Embryonic facial prominence (tissue), 1 donor: ENCODE results near the gene ACBD7.
A peak's percentile ranks its signal among the peaks of the same experiment; 100 is the strongest.

Experiments
- DNase-seq: peaks from one replicate; pipeline ENCODE4 v3.0.0-alpha.2; 2016; ENCODE audit errors: extremely low spot score

ACBD7 gene

GRCh38 chr10:15088428-15089261 lies at the start of gene ACBD7:
Gene ACBD7 (minus strand): TSS chr10:15088776. CDS start chr10:15088728, 48 bp downstream.
- DNase-seq: peak; percentile 29

GRCh38 chr10:15137636-15138035 lies 49.1 kb upstream of the ACBD7 start:
- DNase-seq: no peak

- DNase-seq: no peak
Observed at GRCh38 chr10:15137036-15137359, 48.4 kb upstream of the ACBD7 start.

GRCh38 chr10:15136129-15137035 lies 47.8 kb upstream of the ACBD7 start:
- DNase-seq: no peak

GRCh38 chr10:15131330-15131729 lies 42.8 kb upstream of the ACBD7 start:
- DNase-seq: no peak

- no peak for DNase-seq
Observed at GRCh38 chr10:15124908-15125307, 36.3 kb upstream of the ACBD7 start.

- no peak for DNase-seq
Observed at GRCh38 chr10:15124190-15124589, 35.6 kb upstream of the ACBD7 start.

- no peak for DNase-seq
Observed at GRCh38 chr10:15123749-15124184, 35.2 kb upstream of the ACBD7 start.

- DNase-seq: no peak
Observed at GRCh38 chr10:15122477-15123030, 34.0 kb upstream of the ACBD7 start.

- DNase-seq: no peak
Observed at GRCh38 chr10:15121707-15122106, 33.1 kb upstream of the ACBD7 start.

- no peak for DNase-seq
Observed at GRCh38 chr10:15120523-15120922, 31.9 kb upstream of the ACBD7 start.

- DNase-seq: no peak
Observed at GRCh38 chr10:15118615-15119014, 30.0 kb upstream of the ACBD7 start.

GRCh38 chr10:15116225-15116624 lies 27.6 kb upstream of the ACBD7 start:
- DNase-seq: no peak

- DNase-seq: no peak
Observed at GRCh38 chr10:15113766-15114165, 25.2 kb upstream of the ACBD7 start.

- DNase-seq: no peak
Observed at GRCh38 chr10:15112657-15113056, 24.1 kb upstream of the ACBD7 start.

GRCh38 chr10:15106352-15107013 lies 17.9 kb upstream of the ACBD7 start:
- peak; percentile 29 for DNase-seq

GRCh38 chr10:15103513-15103912 lies 14.9 kb upstream of the ACBD7 start:
- DNase-seq: no peak

GRCh38 chr10:15099886-15100285 lies 11.3 kb upstream of the ACBD7 start:
- no peak for DNase-seq

- peak; percentile 91 for DNase-seq
Observed at GRCh38 chr10:15097011-15097812, 8.6 kb upstream of the ACBD7 start, which contains the start of gene RPP38. Gene RPP38 (plus strand): TSS chr10:15097355. CDS start chr10:15103315, 5,960 bp downstream.

GRCh38 chr10:15096661-15097010 lies 8.1 kb upstream of the ACBD7 start:
- DNase-seq: no peak

GRCh38 chr10:15092855-15093408 lies 4.4 kb upstream of the ACBD7 start:
- DNase-seq: no peak
